ENCODE measurements around the gene RPRD1B. TPM values are rescaled to one million over a fixed set of nuclear protein-coding genes. Genes with fewer than 3 reads are reported as not detected.

RPRD1B gene
- total RNA-seq, 5 donors from 2014 or later (not counting 1 experiment from before 2014, with no cell fraction given), result 38.3 to 46.6 (median 40.5) TPM

GRCh38 chr20:38136421-38137245 lies 103.1 kb downstream of the RPRD1B start:
- no peak for ATAC-seq (replicated peaks in 1 of 4)

GRCh38 chr20:38137441-38138037 lies 104.0 kb downstream of the RPRD1B start:
- no peaks in the 10 kb centered on the region for H3K9me3 ChIP-seq
- 86% methylated on average over 9 of the region's 11 CpGs for WGBS (ENCODE audit: insufficient coverage)
- POLR2A ChIA-PET, result no interaction called here
- Mint-ChIP-seq H3K4me3 (no peak overlapping the region), H3K9me3 (no peaks in the 10 kb centered on the region), H3K27me3 (no peaks in the 10 kb centered on the region), H3K36me3 (no peaks in the 10 kb centered on the region), H3K27ac (no peak overlapping the region), H3K4me1 (peaks cover 6 to 8% (median 6%) of the 10 kb centered on the region in 3 donors)
- CTCF ChIA-PET, result no interaction called here
- H3K27me3 ChIP-seq (replicated peaks in 1 of 2; ENCODE audit: control insufficient read depth in 2 of 2, extremely low read depth in 1 of 2, insufficient read depth in 2 of 2, low read length in 1 of 2), result peaks cover 0 to 11% of the 10 kb centered on the region in 2 experiments
- H3K4me3 ChIP-seq (ENCODE audit: control insufficient read depth in 1 of 2, extremely low read depth in 1 of 2, low read length in 1 of 2), result no peak overlapping the region
- H3K4me1 ChIP-seq (ENCODE audit: control insufficient read depth in 1 of 2, extremely low read depth in 1 of 2, insufficient read depth in 2 of 2, low read length in 2 of 2), result peaks cover 0 to 5% of the 10 kb centered on the region in 2 experiments
- no peak for ATAC-seq (replicated peaks in 1 of 4)
- no peaks in the 10 kb centered on the region for H3K36me3 ChIP-seq (ENCODE audit: control insufficient read depth in 2 of 2, extremely low read depth in 1 of 2, insufficient read depth in 1 of 2, low read length in 1 of 2)
- H3K27ac ChIP-seq (ENCODE audit: low read length), result no peak overlapping the region
- no peak for DNase-seq

More at GRCh38 chr20:38136421-38137245, 103.1 kb downstream of the RPRD1B start:
- no peaks in the 10 kb centered on the region for H3K27me3 Mint-ChIP-seq
- POLR2A ChIA-PET, result no interaction called here
- Histone ChIP-seq H3K4me1 (ENCODE audit: control insufficient read depth in 1 of 2, extremely low read depth in 1 of 2, insufficient read depth in 2 of 2, low read length in 2 of 2) (peaks cover 0 to 5% of the 10 kb centered on the region in 2 experiments), H3K4me3 (ENCODE audit: control insufficient read depth in 1 of 2, extremely low read depth in 1 of 2, low read length in 1 of 2) (no peak overlapping the region), H3K36me3 (ENCODE audit: control insufficient read depth in 2 of 2, extremely low read depth in 1 of 2, insufficient read depth in 1 of 2, low read length in 1 of 2) (no peaks in the 10 kb centered on the region), H3K9me3 (no peaks in the 10 kb centered on the region), H3K27ac (ENCODE audit: low read length) (no peak overlapping the region), H3K27me3 (replicated peaks in 1 of 2; ENCODE audit: control insufficient read depth in 2 of 2, extremely low read depth in 1 of 2, insufficient read depth in 2 of 2, low read length in 1 of 2) (peaks cover 0 to 11% of the 10 kb centered on the region in 2 experiments)
- no peaks in the 10 kb centered on the region for H3K36me3 Mint-ChIP-seq
- CTCF ChIA-PET, result no interaction called here
- no peak overlapping the region for H3K27ac Mint-ChIP-seq
- WGBS (ENCODE audit: insufficient coverage), result 86% methylated on average over 9 of the region's 14 CpGs
- no peak for DNase-seq
- H3K9me3 Mint-ChIP-seq, result no peaks in the 10 kb centered on the region
- no peak overlapping the region for H3K4me3 Mint-ChIP-seq
- peaks cover 6 to 8% (median 6%) of the 10 kb centered on the region in 3 donors for H3K4me1 Mint-ChIP-seq

- H3K27ac ChIP-seq (ENCODE audit: low read length), result no peak overlapping the region
- Mint-ChIP-seq H3K4me1 (peaks cover 6 to 8% (median 6%) of the 10 kb centered on the region in 3 donors), H3K36me3 (no peaks in the 10 kb centered on the region), H3K4me3 (no peak overlapping the region), H3K27ac (no peak overlapping the region), H3K27me3 (no peaks in the 10 kb centered on the region), H3K9me3 (no peaks in the 10 kb centered on the region)
- peaks cover 0 to 11% of the 10 kb centered on the region in 2 experiments for H3K27me3 ChIP-seq (replicated peaks in 1 of 2; ENCODE audit: control insufficient read depth in 2 of 2, extremely low read depth in 1 of 2, insufficient read depth in 2 of 2, low read length in 1 of 2)
- H3K36me3 ChIP-seq (ENCODE audit: control insufficient read depth in 2 of 2, extremely low read depth in 1 of 2, insufficient read depth in 1 of 2, low read length in 1 of 2), result no peaks in the 10 kb centered on the region
- no peak for DNase-seq
- no peak for ATAC-seq (replicated peaks in 1 of 4)
- H3K9me3 ChIP-seq, result no peaks in the 10 kb centered on the region
- CTCF ChIA-PET, result interaction anchor here in 1 of 2 donors (0.5 kb wide), 1 partner anchor 279 kb away, joined by 3 read pairs; no protein-coding TSS in a partner anchor
- no peak overlapping the region for H3K4me3 ChIP-seq (ENCODE audit: control insufficient read depth in 1 of 2, extremely low read depth in 1 of 2, low read length in 1 of 2)
- 72% methylated on average over 10 of the region's 15 CpGs for WGBS (ENCODE audit: insufficient coverage)
- peaks cover 0 to 5% of the 10 kb centered on the region in 2 experiments for H3K4me1 ChIP-seq (ENCODE audit: control insufficient read depth in 1 of 2, extremely low read depth in 1 of 2, insufficient read depth in 2 of 2, low read length in 2 of 2)
- POLR2A ChIA-PET, result no interaction called here
Observed at GRCh38 chr20:38138086-38138778, 104.7 kb downstream of the RPRD1B start.

- Mint-ChIP-seq H3K4me3 (no peak overlapping the region), H3K36me3 (no peaks in the 10 kb centered on the region), H3K27ac (no peak overlapping the region), H3K4me1 (peaks cover 4 to 6% (median 4%) of the 10 kb centered on the region in 3 donors), H3K9me3 (no peaks in the 10 kb centered on the region), H3K27me3 (no peaks in the 10 kb centered on the region)
- ATAC-seq (replicated peaks in 1 of 4) (no peak), DNase-seq (no peak)
- POLR2A ChIA-PET, result no interaction called here
- WGBS (ENCODE audit: insufficient coverage), result 93% methylated on average over 16 of the region's 25 CpGs
- H3K27me3 ChIP-seq (replicated peaks in 1 of 2; ENCODE audit: control insufficient read depth in 2 of 2, extremely low read depth in 1 of 2, insufficient read depth in 2 of 2, low read length in 1 of 2), result peaks cover 0 to 18% of the 10 kb centered on the region in 2 experiments
- H3K4me1 ChIP-seq (ENCODE audit: control insufficient read depth in 1 of 2, extremely low read depth in 1 of 2, insufficient read depth in 2 of 2, low read length in 2 of 2), result peaks cover 0 to 5% of the 10 kb centered on the region in 2 experiments
- H3K27ac ChIP-seq (ENCODE audit: low read length), result no peak overlapping the region
- no peaks in the 10 kb centered on the region for H3K36me3 ChIP-seq (ENCODE audit: control insufficient read depth in 2 of 2, extremely low read depth in 1 of 2, insufficient read depth in 1 of 2, low read length in 1 of 2)
- CTCF ChIA-PET, result no interaction called here
- H3K4me3 ChIP-seq (ENCODE audit: control insufficient read depth in 1 of 2, extremely low read depth in 1 of 2, low read length in 1 of 2), result no peak overlapping the region
- no peaks in the 10 kb centered on the region for H3K9me3 ChIP-seq
Observed at GRCh38 chr20:38139156-38139912, 105.8 kb downstream of the RPRD1B start.

GRCh38 chr20:38139977-38140753 lies 106.6 kb downstream of the RPRD1B start:
- CTCF ChIA-PET, result no interaction called here
- Histone ChIP-seq H3K27me3 (replicated peaks in 1 of 2; ENCODE audit: control insufficient read depth in 2 of 2, extremely low read depth in 1 of 2, insufficient read depth in 2 of 2, low read length in 1 of 2) (peaks cover 0 to 24% of the 10 kb centered on the region in 2 experiments), H3K4me1 (ENCODE audit: control insufficient read depth in 1 of 2, extremely low read depth in 1 of 2, insufficient read depth in 2 of 2, low read length in 2 of 2) (no peaks in the 10 kb centered on the region), H3K4me3 (ENCODE audit: control insufficient read depth in 1 of 2, extremely low read depth in 1 of 2, low read length in 1 of 2) (no peak overlapping the region), H3K9me3 (no peaks in the 10 kb centered on the region), H3K36me3 (ENCODE audit: control insufficient read depth in 2 of 2, extremely low read depth in 1 of 2, insufficient read depth in 1 of 2, low read length in 1 of 2) (no peaks in the 10 kb centered on the region), H3K27ac (ENCODE audit: low read length) (no peak overlapping the region)
- Mint-ChIP-seq H3K9me3 (no peaks in the 10 kb centered on the region), H3K27me3 (no peaks in the 10 kb centered on the region), H3K4me1 (no peaks in the 10 kb centered on the region), H3K27ac (no peak overlapping the region), H3K4me3 (no peak overlapping the region), H3K36me3 (no peaks in the 10 kb centered on the region)
- WGBS (ENCODE audit: insufficient coverage), result 76% methylated on average over 6 of the region's 12 CpGs
- POLR2A ChIA-PET, result no interaction called here
- ATAC-seq (replicated peaks in 1 of 4) (no peak), DNase-seq (no peak)
